Left renal cortex interstitium (tissue), 4 donors: ENCODE measurements around the gene LRRC46. TPM values are rescaled to one million over a fixed set of nuclear protein-coding genes. Genes with fewer than 3 reads are reported as not detected.

Source experiments
- DNase-seq, 4 donors: peaks; one replicate each; pipeline ENCODE4 v3.0.0-alpha.2; 2013; ENCODE audit warnings: low read depth in 4 of 4, low spot score in 2 of 4, missing footprints in 1 of 4
- polyA plus RNA-seq, 4 donors: library from polyadenylated mRNA; unstranded; fragments of 120-200 nt; gene quantifications; one replicate each; pipeline ENCODE4 v1.2.1, GENCODE V29; 2013; ENCODE audit not compliant: insufficient read length in 4 of 4

The LRRC46 gene
- polyA plus RNA-seq, 4 donors: 1.7 to 3.7 (median 2.7) TPM

DNA sequence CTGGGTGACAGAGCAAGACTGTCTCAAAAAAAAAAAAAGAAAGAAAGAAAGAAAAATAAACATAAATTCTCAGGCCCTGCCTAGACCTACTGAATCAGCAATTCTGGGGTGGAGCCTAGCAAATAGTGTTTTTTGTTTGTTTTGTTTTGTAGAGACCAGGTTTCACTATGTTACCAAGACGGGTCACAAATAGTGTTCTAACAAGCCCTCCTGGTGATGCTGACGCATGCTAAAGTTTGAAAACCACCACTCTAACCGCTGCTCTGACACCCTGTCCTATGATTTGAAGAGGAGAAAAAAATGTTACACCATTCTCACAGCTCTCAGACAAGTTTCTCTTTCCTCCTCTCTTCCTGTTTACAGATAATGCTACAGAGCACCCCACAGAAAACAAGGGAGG is 1.6 kb upstream of the LRRC46 start:
- no peak for DNase-seq

DNA sequence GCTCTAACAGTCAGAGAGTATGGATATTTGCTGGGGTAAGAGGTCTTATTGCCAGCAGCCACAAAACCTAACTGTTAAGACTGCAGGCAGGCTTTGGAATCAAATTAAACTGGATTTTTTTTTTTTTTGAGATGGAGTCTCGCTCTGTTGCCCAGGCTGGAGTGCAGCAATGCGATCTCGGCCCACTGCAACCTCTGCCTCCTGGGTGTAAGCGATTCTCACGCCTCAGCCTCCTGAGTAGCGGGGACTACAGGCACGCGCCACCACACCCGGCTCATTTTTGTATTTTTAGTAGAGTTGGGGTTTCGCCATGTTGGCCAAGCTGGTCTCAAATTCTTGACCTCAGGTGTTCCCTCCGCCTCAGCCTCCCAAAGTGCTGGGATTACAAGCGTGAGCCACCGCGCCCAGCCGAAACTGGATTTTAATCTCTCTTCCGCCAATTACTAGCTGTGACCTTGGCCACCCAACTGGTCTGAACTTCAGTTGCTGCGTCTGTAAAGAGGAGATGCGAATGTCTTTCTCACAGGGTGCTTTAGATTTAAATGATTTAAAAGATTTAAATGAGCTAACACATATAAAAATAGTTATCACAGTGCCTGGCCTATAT is 971 bp upstream of the LRRC46 start:
- no peak for DNase-seq

DNA sequence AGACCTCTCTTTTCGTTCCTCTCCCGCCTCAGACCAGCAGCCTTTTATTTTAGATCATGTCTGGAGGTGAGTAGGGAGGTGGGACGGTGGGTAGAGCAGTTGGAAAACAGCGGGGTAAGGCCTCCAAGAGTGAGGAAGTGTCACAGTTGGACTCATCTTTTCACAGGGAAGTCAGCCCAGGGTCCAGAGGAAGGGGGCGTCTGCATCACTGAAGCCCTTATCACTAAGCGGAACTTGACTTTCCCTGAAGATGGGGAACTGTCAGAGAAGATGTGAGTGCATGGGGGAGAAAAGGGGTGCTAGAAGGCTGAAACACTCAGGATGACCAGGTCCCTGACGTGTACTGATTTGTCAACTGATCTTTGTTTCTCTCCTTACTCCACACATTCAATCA is 461 bp downstream of the LRRC46 start:
- DNase-seq: no peak

DNA sequence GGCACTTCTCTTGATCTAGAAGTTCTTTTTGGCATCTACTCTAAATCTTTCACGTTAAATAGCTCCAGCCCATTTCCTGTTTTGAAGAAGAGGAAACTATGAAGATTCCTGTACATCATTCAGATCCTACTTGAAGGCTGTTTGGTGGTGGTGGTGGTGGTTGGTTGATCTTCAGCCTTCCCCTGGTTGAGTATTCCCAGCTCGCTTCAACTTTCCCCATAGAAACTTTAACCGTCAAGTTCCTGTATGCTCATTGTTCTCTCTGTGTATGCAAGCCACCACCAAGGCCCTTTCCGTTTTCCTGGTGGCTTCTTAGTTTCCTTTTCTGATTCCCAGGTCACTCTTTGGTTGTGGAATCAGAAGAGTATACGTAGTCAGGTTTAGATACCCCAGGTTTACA is 3.3 kb downstream of the LRRC46 start:
- DNase-seq: no peak

DNA sequence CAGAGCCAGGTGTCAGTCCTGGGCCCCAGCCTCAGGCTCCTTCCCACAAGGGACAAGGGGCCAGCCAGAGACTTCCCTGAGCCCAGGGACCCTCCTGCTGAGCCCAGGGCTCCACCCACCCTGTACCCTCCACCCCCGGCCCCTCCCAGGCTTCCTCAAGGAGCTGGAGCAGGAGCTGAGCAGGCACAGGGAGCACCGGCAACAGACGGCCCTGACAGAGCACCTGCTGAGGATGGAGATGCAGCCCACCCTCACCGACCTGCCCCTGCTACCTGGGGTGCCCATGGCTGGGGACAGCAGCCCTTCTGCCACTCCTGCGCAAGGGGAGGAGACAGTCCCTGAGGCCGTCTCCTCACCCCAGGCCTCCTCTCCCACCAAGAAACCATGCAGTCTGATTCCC is 5.1 kb downstream of the LRRC46 start:
- no peak for DNase-seq

DNA sequence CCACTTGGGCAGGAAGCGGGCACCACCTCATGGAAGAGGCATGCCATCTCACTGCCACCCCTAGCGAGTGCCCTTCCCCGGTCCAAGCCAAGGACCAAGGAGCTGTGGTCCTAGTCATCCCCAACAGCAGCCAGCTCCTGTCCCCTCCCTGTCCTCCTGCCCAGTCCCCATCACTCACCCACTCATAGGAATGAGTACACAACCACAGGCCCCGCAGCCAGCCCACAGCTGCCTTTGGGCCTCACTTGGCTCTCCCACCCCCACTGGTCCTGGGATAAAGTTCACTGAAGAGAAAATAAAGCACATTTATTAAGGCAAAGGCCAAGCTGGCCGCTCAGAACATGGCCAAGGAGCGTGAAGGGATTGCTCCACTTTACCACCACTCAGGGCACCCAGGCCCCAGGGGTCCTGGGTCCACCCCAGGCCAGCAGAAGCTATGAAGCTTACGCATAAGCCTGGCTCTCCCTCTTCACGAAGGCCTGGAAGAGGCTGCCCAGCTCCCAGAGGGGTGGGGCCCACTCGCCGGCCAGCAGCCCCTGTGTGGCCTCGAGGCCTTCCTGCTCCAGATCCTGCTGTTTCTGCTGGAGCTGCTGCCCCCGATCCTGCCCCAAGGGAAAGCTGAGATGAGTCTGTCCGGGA is 6.0 kb downstream of the LRRC46 start:
- no peak for DNase-seq

DNA sequence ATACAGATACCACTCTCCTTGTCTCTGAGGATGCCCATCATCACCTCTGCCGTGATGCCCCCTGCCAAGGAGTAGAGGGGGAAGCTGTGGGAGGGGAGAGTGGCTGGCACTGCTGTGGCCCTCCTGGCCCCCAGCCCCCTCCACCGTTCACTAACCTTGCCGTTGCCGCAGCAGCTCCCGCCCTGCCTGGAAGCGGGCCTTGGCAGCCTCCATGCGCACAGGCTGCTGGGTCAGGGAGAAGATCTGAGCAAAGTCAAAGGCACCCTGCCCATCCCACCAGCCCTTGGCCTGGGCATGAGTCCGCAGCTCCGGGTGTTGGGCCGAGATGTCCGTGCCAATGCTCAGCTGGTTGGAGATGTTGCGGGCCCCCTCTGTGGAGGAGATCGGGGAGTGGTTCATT is 7.2 kb downstream of the LRRC46 start:
- no peak for DNase-seq

DNA sequence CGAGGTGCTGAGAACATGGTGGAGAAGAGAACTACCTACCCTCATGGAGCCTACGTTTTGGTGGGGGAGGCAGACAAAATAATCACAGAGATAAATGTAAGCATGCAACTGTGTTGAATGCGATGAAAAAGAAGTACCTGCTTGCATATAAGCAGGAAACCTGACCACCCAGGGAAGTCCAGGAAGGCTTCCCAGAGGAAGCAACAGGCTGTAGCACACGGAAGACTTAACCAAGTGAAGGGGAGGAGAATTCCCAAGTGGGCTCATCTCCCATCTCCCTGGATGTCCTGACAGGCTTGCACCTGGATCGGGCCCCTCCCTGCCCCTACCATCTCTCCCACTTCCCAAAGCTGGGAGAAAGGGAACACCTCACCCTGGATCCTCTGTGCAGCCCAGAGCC is 7.6 kb downstream of the LRRC46 start:
- DNase-seq: no peak

DNA sequence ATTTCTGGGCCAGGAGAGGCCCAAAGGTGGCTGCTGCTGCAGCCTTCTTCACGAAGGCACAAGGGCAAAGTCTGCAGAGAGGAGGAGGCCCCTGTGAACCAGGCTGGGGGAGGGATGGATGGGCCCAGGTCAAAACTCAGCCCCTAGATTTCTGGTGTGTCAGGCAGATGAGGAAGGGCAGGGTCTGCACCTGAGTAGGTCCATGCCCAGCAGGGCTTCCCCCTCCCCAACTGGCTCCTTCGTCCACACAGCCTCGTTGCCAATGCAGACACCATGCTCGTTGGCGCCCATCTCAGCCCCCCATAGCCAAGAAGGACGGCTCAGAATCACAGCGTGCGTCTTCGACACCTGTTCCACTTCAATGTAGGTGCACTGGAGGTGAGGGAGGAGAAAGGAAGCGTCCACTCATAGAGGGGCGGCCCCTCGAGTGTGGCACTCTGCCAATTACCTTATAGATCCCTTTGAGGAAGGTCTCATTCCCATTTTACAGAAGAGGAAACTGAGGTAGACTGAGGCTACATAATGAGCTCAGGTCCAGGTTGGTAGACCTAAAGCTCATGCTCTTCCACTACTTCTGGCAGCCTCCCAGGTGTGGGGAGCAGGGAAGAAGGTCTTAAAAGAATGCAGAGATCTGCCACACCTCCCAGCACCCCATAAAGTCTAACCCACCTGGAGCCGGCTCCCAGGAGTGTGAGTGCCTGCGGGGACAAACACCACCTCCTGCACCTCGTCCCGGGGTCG is 8.7 kb downstream of the LRRC46 start:
- DNase-seq: no peak

DNA sequence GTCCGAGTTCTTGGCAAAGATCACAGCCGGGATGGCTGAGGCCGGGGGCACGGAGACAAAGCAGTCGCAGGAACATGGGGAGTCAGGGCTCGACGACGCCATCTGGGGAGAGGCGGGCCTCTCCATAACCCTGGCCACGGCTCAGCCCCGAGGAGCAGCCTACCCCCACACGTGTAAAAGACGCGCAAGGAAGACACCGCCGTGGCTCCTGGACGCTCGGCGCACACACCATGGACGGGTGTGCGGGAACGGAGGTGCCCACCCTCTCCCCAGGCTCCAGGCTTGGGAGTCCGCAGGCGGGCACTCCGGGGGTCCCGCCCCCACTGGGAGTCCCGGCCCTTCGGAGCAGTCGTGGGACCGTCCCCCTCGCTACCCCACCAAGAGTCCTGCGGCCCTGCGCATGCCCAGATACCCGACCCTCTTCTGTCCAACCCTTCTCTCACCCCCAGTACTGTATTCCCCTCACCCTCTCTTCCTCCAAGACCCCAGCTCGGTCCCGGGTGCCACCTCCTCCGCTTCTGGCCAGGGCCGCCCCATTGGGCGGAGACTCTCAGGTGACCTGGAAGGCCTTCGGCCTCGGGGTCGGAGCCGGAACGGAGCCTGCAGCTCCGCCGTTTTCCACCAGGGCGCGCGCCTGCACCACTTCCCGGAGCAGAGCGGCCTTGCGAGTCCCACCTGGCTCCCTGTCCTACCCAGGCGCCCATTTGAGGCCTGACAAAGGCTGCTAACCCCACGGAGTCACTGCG is 9.4 kb downstream of the LRRC46 start, which contains the start of gene SCRN2:
Gene SCRN2, minus strand, starts transcription at position 532 of the 746 bp plus-strand sequence. Its CDS starts 430 bp downstream, at position 102.
- peak in 3 of 4 donors; percentile 79 to 85 (median 79) for DNase-seq

DNA sequence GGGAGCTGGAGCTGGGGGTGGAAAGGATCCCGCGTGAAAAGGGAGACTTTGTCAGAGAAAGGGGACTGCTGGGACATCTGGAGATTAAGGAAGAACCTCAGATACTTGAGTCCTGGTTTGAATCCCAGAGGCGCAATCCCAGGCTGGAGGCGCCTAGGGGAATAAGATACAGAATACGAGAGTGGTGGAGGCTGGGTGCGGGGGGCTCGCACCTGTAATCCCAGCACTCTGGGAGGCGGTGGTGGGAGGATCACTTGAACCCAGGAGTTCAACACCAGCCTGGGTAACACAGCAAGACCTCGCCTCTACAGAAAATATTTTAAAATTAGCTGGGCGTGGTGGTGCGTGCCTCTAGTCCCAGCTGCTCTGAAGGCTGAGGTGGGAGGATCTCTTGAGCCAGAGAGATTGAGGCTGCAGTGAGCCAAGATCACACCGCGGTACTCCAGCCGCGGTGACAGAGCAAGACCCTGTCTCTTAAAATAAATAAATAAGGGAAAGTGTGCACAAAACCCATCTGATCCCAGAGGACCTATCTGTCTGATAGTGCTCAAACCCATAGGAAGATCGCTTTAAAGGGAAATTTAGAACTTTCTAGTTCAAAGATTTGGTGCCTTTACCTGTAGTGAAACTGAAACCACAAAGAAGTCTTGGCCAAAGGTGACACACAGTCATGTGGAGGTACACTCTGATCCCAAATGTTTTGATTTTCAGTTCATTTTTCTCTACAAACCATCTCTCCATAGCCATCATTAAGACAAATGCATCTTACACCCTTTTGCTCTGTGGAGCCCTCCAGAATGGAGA is 10.2 kb downstream of the LRRC46 start:
- no peak for DNase-seq

DNA sequence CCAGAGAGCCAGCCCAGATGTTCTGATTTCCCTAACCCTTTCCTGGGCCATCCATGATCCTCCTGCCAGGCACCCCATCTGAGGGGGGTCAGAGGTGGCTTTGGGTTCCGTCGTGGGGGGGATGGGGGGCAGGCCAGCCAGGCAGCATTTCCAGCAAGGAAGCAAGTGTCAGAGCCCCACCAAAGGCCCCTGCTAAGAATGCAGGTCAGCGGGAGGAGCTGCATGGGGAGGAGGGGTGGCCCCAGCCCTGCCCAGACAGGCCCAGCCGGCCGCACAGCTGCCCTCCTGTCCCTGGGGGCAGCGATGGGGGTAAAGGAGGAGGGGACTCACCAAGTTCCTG is 11.9 kb downstream of the LRRC46 start:
- no peak for DNase-seq

DNA sequence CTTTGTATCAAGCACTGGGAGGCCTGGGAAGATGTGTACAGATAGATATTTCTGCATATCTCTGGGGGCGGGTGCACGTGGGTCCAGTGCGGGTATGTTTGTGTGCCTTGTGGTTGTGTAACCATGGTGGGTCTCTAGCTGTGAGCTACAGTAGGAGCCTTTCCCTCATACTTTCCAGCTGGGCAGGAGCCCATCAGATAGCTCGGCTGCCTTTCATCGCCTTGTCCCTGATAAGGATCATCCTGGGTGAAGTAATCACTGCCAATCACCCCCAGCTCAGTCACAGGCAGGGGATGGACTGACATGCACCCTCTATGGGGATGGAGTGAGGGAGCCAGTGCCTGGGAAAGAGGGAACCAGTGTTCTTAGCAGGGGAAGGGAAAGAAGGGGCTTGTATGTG is 12.8 kb downstream of the LRRC46 start:
- DNase-seq: no peak

DNA sequence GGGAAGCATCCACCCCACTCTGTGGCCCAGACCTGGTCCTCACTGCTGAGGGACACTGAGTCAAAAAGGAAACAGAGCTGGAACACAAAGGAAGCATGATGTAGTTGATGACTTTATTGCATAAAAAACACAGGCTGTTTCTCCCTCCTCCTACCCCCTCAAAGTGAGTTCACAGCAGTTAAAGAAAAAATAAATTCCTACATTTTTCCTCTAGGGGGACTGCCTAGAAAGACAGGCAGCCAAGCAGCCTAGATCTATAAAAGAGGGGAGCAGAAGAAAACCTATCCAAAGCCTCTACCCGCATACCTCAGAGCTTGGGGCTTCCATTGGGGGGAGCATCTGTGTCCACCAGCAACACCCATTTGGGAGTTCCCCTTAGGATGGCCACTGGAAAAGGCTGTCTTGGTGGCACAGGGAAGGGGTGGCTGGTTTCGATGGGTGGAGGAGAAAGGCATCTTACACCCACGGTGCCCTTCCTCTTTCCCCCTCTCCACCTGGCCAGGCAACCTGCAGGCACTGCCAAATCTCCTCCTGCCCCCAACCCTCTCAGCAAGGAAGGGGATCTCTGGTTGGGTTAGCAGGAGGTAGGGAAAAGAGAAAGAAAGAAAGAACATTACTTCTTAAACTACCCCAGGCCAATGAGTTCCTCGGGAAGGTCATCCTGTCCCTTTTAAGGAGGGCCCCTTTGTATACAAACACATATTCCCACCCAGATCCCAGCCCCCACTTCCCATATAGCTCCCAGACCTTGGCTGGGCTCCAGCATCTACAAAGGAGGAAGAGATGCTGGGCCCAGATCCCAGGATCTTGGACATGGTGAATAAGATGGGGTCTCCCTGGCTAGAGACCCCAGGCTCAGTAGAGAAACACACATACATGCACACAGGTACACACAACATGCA is 13.6 kb downstream of the LRRC46 start:
- DNase-seq: no peak

DNA sequence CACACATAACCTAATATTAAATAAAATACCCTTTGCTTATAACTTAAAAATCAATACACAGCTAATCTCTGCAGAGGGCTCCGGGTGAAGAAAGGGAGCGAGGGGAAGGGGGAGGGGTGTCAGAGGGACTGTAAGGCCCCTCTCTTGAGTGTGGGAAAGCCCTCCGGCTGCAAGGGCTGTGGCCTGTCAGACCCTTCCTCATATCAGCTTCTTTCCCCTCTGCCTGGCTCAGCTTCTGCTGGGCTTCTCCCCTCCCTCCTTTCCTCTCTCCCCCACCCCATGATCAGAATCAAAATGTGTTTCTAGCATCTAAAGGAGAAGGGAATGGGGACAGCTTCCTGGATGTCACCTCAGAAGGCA is 14.2 kb downstream of the LRRC46 start:
- no peak for DNase-seq

DNA sequence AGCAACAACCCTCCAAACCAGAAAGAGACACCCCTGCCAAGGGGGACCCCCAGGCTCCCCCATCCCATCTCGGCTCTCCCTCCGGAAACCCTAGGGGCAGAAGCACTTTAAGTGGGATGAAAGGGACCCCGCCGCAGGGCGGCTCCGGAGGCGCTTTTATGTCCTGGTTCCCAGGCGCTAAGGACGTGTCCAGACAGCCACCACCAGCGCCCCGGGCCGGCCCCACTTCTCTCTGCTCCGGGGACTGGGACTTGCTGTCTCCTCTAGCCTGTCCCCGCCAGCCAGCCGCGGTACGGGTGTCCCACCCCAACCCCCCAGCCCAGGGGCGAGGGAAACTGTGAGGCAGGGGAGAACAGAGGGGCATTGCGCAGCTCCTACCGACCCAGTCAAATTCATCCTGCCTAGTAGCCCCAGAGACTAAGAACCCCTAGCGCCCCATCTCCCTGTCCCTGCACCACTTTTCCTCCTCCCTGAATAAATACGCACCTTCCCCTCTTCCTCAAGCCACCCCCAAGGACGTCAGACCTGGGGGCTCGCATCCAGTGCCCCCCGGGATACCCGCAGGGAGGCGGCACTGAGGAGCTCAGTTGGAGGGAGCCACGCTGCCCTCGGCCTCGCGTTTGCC is 15.4 kb downstream of the LRRC46 start:
- DNase-seq: no peak

DNA sequence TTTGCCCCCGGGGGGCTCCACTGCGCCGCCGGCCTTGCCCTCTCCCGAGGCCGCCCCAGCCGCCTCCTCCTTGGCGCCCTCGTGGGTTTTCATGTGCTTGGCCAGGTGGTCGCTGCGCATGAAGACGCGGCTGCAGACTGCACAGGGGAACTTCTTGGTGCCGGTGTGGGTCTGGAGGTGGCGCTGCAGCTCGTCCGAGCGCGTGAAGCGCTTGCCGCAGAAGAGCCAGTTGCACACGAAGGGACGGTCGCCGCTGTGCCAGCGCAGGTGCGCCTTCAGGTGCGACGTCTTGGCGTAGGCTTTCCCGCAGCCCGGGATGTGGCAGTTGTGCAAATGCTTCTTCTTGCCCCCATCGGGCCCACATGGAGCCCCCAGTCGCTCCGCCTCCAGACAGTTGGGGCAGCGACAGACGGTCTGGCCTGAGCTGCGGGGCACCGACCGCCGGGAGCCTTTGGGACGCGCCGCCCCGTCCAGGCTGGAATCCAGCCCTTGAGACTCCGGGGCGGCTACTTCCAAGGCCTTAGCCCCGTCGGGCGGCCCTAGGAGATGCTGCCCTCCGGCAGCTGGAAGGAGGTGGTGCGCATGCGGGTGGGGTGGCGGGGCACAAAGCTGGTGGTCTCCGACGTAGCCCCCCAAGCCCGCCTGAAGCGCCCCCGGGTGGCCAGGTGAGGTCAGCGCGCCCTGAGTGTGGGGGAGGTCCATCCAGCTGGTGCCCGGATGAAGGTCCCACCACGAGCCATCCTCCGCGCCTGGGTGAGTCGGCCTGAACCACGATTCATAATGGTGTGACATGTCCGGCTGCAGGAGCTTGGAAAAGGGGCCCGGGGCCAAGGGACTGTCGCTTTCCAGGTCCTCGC is 16.1 kb downstream of the LRRC46 start:
- no peak for DNase-seq

DNA sequence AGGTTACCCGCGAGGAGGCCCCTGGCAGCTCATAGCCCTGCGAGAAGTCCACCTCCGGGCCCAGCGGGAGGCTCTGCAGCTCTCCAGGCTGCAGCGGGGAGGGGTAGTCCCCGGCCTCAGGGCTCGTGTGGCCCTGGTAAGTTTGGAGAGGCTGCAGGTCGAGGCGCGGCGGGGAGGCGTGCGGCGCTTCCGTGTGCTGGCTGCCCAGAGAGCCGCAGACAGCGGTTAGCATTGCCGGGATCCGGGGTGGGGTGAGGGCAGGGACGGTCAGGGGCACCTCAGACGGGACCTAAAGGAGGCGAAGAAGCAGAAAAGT is 16.7 kb downstream of the LRRC46 start:
- DNase-seq: no peak

DNA sequence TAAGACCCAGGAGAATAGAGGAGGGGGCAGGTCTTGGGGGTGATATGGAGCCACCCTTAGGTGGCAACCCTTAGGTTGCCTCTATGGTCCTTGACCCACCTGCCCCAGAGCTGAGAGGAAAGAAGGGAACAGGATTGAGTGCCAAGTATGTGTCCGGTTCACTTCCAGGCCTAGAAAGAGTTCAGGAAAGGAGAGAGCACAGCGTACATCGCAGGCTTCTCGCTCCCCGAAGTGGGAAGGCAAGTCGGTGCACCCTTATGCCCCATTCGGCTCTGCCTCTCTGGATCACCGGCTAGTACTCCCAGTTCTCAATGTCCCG is 18.9 kb downstream of the LRRC46 start:
- DNase-seq: no peak
